GM18870 (cell line): ENCODE measurements around the gene AGAP4.
"Not testable (repeated sequence)": the region's sequence is repeated elsewhere in the genome, so short reads cannot be mapped to it uniquely, and the experiment has no call there.

ENCODE experiments used
- ATAC-seq: cut with Tn5 transposase; IDR thresholded peaks from one replicate; pipeline ENCODE4 v1.9.1; 2021; ENCODE audit warnings: moderate library complexity; ENCODE audit not compliant: unreplicated experiment

The AGAP4 gene

DNA sequence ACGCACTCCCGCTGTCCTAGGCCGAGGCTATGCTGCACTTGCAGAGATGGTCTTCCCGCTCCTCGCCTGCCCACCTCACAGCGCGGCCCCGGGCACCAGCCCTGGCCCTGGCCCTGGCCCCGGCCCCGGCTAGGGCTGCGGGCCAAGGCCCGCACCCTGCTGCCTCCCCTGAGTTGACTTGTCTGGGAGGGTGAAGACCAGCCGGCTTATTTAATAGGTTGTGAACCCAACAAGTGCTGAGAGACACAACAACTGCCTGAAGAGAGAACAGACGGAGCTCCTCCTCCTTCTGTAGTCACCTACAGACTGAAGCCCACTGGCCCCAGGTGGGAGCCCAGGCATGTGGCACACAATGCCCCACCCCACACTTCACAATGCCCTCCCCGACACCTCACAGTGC, at the start of gene AGAP4:
TSS of gene AGAP4 (minus strand) at position 101 of the 400 bp plus-strand sequence. CDS start 153 bp downstream, outside the sequence.
- not testable (repeated sequence) for ATAC-seq

GRCh38 chr10:45890721-45891120, 43.4 kb upstream of the AGAP4 start:
- ATAC-seq: not testable (repeated sequence)

DNA sequence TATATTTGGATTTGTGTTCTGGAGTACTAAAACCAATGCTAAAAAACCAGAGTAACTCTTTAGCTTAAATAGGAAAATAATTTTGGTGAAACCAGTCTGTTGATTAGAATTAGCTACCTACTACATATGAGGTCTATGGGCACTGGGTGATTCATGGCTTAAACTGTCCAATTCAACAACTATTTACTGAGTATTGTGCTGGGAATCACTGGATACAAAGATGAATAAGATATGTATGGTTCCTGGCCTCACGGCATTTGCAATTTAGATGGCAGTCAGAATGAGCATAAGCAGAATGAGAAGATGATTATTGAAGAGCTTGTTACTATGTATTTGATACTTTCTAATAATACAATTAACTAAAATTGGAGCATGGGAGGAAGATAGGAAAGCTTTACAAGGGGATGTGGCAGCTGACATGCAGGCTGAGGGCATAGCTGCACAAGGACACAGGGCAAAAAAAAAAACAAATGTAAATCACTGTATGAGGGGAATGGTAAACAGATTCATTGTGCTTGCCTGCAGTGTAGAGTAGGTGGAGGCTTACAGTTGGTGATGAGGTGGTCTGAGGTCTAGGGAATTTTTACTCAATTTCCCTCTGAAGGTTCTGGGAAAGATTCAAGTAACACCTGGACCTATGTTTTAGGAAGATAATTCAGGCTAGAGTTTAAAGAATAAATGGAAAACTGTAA, 42.4 kb upstream of the AGAP4 start:
- not testable (repeated sequence) for ATAC-seq

DNA sequence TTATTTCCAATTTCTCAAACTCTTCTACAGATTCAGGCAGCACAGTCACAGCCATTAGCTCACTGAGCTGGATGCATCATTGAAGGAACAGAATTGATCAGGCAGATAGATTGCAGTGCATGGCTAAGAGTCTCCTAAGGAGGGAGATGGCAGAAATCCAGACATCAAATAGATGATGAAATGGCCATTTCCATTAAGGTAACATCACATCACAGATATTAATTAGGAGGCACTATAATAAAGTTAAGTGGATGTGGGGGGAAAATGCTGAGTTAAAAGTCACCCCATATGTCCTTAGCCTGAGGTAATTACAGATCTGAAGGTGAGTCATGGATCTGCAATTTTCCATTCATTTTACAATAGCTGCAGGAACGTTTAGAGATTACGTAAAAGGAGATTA, 35.6 kb upstream of the AGAP4 start:
- ATAC-seq: not testable (repeated sequence)

DNA sequence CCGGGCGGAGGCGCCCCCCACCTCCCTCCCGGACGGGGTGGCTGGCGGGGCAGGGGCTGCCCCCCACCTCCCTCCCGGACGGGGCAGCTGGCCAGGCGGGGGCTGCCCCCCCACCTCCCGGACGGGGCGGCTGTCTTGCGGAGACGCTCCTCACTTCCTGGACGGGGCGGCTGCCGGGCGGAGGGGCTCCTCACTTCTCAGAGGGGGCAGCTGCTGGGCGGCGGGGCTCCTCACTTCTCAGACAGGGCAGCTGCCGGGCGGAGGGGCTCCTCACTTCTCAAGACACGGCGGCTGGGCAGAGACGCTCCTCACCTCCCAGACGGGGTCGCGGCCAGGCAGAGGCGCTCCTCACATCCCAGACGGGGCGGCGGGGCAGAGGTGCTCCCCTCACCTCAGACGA, 18.1 kb upstream of the AGAP4 start:
- ATAC-seq: not testable (repeated sequence)

DNA sequence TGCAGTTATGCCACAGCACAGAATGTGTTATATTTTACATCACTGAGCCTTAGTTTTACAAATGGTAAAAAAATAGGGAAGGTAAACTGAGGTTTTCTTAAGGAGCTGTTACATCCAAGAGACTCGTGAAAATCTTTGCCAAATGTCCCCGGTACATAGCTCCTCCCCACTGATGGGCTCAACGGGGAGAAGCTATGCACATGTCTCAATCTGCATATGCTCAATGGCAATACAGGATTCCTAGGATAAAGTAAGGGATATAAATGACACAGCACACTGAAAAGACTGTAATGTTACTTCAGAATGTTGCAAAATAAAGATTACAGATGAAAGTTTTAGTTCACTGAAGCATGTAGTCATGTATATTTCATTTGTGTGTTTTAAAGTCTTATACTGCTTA, 17.0 kb upstream of the AGAP4 start:
- ATAC-seq: not testable (repeated sequence)

GRCh38 chr10:45863632-45864031, 16.3 kb upstream of the AGAP4 start:
- not testable (repeated sequence) for ATAC-seq

DNA sequence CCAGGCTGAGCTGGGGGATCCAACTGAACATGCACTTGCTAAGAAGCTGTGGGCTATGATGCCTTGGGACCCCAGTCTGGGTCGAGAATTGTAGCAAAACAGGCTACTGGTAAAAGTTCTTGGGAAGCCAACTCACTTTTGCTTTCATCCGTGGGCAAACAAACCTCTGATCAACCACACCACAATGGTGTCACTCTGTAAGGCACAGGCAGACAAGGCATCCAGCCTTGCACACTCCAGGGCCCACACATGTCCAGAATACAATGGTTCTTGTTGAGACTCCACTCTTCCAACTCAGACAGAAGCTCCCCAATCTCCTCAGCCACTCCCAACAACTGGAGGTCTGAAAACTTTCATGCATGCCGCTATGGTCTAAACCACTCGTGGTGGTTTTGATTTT, 10.6 kb upstream of the AGAP4 start:
- not testable (repeated sequence) for ATAC-seq

- not testable (repeated sequence) for ATAC-seq
Observed at GRCh38 chr10:45848467-45848866, 1.2 kb upstream of the AGAP4 start.

DNA sequence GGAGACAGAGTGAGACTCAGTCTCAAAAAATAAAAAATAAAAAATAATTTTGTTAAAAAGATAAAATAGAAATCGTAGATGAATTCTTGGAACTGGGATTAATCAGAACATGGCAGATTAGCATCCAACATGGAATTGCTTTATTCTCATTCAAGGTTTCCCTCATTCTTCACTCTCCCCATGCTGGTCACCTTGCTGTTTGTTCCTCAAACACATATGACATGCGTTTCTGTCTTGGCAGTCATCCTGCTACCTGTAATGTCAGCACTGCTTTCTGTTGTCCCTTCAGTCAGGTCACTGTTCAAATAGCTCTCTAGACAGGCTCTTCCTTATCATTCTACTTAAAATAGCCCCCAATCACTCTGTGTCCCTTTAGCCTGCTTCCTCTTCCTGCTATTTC, 24.4 kb downstream of the AGAP4 start:
- ATAC-seq: not testable (repeated sequence)

- not testable (repeated sequence) for ATAC-seq
Observed at GRCh38 chr10:45820107-45820830, 27.0 kb downstream of the AGAP4 start.

- ATAC-seq: no peak
Observed at GRCh38 chr10:45819552-45819951, 27.7 kb downstream of the AGAP4 start.

- no peak for ATAC-seq
Observed at GRCh38 chr10:45817912-45818311, 29.4 kb downstream of the AGAP4 start.

- no peak for ATAC-seq
Observed at GRCh38 chr10:45817130-45817859, 30.0 kb downstream of the AGAP4 start.

- not testable (repeated sequence) for ATAC-seq
Observed at GRCh38 chr10:45814146-45814545, 33.2 kb downstream of the AGAP4 start.

DNA sequence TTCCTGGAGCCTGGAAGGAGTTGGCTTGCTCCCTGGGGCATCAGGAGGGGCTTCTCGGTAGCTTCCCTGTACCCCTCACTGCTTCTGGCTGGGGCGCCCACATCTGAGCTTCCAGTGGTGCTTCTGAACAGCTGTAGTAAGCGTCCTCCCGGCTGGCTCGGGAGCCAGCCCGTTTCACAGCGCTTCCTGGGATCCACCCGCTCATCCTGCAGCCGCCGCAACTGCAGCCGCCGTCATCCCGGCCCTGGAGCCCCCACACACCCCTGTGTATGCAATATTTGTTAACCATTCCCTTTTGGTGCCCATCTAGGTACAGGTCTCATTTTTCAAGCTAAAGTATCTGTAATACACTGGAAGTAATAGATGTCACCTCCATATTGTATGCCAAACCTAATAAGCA, 34.3 kb downstream of the AGAP4 start:
- ATAC-seq: not testable (repeated sequence)

DNA sequence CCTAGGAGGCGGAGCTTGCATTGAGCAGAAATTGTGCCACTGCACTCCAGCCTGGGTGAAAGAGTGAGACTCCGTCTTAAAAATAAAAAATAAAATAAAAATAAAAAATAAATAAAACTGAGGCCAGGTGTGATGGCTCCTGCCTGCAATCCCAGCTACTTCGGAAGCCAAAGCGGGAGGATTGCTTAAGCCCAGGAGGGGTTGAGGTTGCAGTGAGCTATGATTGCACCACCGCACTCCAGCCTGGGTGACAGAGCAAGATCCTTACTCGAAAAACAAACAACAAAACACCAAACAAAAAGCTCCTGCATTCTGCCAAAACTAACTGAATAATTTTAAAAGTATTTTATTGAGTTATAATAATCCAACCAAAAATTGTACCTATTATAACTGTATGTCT, 36.2 kb downstream of the AGAP4 start:
- ATAC-seq: no peak

DNA sequence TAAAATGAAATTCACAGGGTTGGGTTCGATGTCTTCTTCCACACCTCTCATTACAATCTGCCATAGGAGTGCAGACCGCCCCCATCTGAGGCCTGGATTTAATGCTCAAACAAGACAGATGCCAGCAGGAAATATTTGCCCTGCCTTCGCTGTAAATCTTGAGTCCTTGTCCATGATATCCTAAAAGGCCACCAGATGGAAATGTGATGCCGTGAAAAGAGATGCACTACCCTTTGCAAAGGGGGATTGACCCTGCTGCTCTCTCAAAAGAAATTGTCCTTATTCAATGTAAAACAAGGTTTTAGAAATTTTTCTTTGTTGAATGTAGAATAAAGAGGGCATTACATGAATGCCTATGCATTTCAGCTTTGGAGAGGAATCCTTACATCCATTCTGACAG, 37.5 kb downstream of the AGAP4 start:
- no peak for ATAC-seq

- not testable (repeated sequence) for ATAC-seq
Observed at GRCh38 chr10:45804996-45805395, 42.3 kb downstream of the AGAP4 start.

DNA sequence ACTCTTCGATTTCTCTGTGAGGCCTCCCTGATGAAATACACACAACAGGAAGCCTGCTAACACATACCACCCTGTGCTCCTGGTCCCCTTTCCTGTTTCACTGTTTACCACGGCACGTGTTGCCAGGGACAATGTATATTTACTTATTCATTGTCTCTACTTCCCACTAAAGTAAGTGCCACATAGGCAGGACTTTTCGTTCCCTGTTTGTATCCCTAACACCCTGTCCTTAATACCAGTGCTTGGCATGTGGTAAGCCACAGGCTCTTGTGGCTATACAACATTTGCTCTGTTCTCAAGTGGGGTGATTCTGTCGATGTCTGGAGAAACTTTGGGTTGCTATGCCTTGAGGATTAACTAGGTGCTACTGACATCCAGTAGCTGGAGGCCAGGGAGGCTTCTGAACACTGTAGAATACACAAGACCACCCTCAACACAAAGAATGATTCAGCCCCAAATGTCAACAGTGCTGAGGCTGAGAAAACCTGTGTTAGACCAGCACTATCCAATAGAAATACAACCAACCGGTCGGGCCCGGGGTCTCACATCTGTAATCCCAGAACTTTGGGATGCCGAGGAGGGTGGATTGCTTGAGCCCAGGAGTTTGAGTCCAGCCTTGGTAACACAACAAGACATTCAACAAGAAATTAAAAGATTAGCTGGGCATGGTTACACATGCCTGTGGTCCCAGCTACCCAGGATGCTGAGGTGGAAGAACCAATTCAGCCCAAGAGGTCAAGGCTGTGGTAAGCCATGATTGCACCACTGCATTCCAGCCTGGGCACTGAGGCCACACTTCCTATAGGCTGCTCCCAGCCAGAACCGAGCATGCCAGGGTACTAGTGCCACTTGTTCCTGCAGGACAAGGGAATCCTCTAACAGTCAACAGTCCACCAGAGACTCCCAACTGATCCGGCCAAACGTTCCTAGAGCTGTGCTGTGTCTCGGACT, 44.0 kb downstream of the AGAP4 start:
- not testable (repeated sequence) for ATAC-seq
